IPS-NIHi7 (cell line): ENCODE measurements around the gene PGBD4.
"Not testable (repeated sequence)": the region's sequence is repeated elsewhere in the genome, so short reads cannot be mapped to it uniquely, and the experiment has no call there.

ENCODE experiments used
- DNase-seq: peaks from one replicate; pipeline ENCODE4 v3.0.0; 2012; ENCODE audit warnings: mixed read lengths; ENCODE audit errors: extremely low spot score

The PGBD4 gene

DNA sequence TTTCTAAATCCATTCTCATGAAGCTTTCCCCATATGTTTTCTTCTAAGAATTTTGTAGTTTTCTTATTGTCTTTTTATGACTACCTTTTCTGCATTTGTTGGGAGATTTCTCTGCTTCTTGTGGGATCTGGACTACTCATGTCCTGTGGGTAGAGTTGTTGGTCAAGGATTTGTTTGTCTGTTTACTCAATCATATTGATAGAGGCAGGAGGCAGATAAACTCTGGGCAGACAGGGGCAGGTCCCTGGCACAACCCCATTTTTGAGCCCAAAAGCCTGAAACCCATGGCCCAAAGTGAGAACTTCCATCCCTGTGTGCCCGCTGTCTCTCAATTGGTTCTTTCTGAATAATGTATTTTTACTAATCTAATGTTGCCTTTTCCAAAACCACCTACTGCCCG is 12.3 kb downstream of the PGBD4 start:
- no peak for DNase-seq

DNA sequence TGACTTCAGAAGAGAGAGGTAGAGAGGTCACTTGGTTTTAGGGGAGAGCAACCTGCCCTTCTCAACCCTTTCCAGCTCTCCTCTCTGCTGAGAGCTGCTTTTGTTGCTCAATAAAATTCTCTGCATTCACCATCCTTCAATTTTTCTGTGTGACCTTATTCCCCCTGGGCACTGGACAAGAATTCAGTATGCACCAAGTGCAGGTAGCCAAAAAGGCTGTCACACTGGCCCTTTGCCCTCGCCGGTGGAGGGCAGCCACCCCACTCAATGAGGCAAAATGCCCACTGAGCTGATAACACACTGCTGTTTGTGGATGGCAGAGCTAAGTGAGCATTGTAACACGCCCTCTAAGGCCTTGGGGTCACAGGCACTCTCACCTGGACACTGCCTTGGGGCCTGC is 12.9 kb downstream of the PGBD4 start:
- no peak for DNase-seq

DNA sequence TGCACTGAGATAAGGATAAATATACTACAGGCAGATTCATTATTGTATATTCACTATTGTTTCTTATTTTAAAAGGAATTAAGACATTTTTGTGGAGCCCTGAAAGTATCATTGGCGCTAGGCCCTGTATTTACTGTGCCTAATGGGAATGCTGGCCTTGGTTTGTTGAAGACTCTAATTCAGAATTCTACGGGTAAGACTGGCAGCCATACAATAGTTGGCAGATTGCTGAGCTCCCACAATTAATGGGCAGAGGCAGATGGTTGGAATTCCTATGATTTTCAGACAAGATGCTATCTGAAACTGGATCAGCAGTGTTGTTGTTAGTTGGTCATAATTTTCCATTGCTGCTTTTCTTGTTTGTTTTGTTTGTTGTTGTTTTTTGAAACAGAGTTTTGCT is 14.7 kb downstream of the PGBD4 start:
- no peak for DNase-seq

DNA sequence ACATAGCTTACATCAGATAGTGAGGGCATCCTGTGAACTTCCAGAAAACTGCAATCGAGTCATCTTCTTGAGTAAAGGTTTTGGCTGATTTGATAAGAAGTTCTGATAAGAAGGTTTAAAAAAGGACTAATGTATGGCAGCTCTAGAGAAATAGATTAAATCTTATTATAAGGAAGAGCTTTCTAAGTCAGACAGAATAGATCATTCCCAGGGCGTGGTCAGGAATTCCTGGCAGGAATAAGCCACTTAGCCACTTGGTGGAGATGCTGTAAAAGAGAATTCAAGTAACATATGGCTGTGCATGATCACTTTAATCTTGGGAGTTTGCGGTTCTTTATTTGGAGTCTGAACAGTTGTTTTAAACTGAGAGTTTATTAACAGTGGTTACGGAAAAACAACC is 17.4 kb downstream of the PGBD4 start:
- no peak for DNase-seq

DNA sequence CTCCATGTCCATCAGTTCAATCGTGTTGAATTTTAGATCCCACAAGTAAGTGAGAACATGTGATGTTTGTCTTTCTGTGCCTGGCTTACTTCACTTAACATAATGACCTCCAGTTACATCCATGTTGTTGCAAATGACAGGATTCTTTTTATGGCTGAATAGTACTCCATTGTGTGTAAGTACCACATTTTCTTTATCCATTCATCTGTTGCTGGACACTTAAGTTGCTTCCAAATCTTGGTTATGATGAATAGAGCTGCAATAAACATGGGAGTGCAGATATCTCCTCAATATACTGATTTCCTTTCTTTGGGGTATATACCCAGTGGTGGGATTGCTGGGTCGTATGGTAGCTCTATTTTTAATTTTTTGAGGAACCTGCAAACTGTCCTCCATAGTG is 18.5 kb downstream of the PGBD4 start:
- DNase-seq: not testable (repeated sequence)

DNA sequence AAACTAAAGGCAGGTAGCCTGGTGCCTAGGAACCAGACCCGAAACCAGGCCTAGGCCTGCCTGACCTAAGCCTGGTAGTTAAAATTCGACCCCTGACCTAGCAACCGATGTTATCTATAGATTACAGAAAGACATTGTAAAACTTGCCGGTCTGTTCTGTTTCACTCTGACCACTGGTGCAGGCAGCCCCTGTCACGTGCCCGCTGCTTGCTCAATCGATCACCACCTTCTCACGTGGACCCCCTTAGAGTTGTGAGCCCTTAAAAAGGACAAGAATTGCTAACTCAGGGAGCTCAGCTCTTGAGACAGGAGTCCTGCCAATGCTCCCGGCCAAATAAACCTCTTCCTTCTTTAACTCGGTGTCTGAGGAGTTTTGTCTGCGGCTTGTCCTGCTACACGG is 19.9 kb downstream of the PGBD4 start:
- DNase-seq: not testable (repeated sequence)

DNA sequence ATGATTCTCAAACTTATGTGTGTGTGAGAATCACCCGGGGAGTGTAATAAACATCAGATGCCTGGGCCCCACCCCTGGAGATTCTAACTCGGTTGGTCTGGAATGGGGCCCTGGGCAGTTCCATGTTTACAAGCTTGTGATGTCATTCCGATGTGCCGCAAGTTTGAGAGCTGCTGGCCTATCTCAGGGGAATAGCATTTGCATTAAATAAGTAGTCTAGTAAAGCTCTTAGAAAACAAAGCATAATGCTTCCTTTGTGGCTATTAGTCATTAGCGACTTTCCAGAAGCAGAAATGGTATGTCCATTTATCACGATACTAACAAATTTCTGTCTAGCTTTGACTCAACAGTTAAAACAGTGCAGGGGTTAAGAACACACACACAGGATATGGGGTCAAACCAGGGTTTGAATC is 20.9 kb downstream of the PGBD4 start:
- no peak for DNase-seq

DNA sequence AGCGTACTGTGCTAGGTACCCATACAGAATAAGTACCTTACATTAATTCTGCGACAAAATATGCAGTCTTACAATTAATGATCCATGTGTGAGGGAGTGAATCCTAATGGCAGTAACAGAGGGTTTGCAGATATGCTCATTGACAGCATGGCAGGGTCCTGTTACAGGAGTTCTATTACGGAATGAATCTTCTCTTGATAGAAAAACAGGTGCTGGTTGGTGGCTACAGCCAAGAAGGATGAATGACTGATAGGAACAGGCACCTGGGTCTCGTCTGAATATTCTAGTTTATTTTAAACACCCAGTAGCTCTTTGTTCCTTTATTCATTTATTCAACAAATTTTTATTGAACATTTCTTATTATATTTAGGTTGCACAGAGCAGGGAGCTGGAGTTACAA is 22.8 kb downstream of the PGBD4 start:
- no peak for DNase-seq

DNA sequence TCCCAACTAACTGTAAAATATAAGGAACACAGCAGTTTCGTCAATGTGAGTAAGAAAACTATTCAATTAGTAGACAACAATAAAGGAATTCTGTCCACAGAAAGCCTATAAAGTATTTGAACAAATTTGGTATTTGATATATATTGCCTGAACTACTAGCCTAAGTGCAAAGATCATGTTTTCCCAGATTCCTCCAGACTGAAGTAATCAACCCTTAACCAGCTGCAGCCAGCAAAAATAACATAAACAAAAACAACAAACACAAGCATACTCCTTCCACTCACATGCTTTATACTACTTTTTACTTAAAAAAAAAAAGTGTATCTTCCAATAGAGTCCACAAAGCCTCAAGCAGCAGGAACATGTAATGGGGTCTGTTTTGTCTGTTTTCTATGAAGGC is 24.1 kb downstream of the PGBD4 start:
- no peak for DNase-seq

DNA sequence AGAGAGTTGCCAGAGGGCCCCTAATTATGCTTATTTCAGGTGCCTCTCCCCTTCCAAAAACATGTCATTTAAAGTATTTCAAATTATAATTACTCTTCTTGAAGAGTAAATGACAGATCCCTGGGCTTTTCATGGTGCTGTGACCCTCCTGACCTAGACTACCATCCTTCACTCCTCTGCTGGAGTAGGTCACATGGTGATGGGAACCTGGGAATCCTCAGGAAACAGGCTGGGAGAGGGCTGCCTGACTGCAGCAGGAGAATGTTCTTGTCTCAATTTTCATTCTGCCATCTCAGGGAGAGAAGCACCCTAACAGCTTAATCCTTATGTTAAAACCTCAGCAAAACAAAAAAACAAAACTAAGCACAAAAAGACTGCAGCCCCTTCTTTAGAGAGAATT is 24.6 kb downstream of the PGBD4 start:
- peak; percentile 36 for DNase-seq

DNA sequence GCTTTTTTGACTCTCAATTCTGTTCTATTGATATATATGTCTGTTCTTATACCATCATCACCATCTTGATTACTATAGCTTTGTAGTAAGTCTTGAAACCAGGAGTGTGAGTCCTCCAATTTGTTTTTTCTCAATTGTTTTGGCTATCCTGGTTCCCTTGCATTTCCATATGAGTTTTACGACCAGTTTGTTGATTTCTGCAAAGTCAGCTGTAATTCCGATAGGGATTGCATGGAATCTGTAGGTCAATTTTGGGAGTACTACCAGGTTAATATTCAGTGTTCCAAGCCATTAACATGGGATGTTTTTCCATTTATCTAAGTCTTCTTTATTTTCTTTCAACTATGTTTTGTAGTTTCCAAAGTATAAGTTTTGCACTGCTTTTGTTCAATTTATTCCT is 27.0 kb downstream of the PGBD4 start:
- DNase-seq: no peak

DNA sequence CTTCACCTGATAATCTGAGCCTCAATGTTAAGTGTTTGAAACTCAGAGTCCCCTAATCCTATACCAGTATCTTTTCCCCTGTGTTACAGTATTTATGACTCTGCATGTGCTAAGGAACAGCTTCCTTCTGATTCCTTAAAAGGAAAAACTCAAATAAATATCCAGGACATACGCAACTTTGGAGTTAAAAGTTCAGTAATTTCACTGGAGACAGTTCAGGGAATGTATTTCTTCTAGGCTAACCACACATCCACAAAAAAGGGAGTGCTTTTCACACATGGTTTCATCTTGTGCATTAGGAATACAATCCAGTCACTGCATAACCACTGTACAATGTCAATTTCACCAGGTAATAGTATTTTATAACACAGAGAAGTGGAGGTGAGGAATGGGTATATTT is 31.0 kb downstream of the PGBD4 start:
- DNase-seq: no peak

DNA sequence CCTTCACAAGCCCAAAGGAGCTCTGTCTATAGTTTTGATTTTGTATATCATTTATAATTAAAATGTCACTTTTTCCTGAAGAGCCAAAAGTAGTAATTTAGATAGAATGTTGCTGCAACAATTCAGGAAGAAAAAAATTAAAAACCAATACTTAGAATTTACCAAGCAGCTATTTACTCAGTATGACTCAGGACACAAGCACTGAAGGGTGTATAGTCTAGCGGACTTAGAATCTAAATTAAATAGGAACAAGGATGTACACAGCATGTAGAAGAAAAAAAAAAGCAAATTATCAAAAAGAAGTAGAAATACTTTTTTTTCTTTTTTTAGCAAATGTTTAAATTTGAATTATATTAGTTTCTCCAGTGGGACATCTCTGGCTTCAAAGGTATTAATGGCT is 31.6 kb downstream of the PGBD4 start:
- no peak for DNase-seq

DNA sequence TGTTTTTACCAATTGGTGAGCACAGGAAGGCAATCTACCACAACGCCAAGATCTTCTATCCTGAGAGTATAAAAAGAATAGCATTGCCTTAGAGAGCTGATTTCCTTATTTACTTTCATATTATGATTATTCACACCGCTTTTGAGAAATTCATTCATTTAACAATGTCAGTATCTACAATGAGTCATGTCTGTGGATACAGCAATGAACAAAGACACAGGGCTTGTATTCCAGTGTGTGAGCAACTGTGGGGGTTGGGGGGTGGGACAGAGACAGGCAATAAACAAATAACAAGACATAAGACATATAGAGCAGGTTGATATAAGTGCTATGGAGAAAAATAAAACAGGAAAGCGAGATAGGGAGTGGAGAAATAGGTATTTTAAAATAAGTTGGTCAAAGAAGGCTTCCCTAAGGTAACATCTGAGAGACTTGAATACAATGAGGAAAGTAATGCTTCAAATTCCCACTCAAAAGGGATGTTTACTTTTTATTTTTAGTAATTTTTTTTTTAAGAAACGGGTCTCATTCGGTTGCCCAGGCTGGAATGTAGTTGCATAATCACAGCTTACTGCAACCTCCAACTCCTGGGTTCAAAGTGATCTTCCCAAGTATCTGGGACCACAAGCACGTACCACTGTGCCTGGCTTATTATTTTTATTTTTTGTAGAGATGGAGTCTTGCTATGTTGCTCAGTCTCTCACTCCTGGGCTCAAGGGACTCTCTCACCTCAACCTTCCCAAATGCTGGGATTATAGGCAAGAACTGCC is 45.7 kb downstream of the PGBD4 start:
- DNase-seq: no peak

DNA sequence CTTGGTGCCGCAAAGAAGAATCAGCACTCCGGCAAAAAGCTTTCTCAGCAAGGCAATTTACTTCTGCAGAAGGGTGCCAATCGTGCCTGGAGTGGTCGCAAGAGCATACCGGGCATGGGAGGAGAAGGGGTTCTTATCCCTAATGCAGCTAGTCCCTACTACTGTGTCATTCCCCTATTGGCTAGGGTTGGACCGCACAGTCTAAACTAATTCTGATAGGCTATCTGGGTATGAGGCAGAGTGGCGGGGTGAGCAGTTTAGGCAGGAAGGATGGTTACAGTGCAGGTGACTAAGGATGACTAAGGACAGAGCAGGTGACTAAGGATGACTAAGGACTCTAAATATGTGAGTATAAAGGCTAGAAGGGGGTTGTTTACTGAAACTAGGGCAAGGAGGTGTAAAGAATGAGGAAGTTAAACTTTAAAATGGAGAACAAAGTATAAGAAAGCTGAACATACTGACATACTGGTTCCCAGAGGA is 52.9 kb downstream of the PGBD4 start:
- DNase-seq: no peak

DNA sequence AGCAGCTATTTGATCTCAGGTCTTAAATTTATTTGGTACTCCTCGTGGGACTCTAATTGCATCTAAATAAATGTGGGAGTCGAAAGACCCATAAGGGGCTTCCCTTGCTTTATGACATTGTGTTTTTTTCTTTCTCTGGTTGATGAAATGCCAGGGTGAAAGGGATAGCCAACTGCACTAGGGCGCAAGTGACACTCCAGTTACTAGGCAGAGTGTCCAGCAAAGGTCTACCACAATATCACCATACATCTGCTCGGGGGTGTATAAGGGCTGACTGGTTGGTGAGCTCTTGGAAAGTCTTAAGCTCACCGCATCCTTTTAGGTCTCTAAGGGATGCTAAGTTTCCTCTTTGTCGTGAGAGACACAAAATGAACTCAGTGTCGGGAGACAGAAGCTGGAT is 54.0 kb downstream of the PGBD4 start:
- DNase-seq: no peak
